ENCODE results near the gene SPTBN1.

- TF ChIP-seq CTCF (IDR thresholded peaks at IDR 0.05; ENCODE audit: low read length) (no peak), EZH2 (IDR thresholded peaks at IDR 0.05; ENCODE audit: borderline replicate concordance, low read length) (no peak)
These were observed 157.3 kb downstream of the SPTBN1 start for GRCh38 chr2:54613386-54613785.

All from OCI-LY1 (cell line).